Mammary epithelial cell (primary cell): ENCODE results near the gene ADCY9.

Source experiments
- EZH2 ChIP-seq: IDR thresholded peaks from 2 replicates; pipeline ENCODE4 v1.6.1; 2012; ENCODE audit warnings: low read length, inconsistent platforms, borderline replicate concordance
- TF ChIP-seq, protein P1 (sequence below), 2 donors: IDR thresholded peaks in 1 of 2; conservative IDR thresholded peaks in 1 of 2; 2 replicates each; pipeline ENCODE4 v1.5.1; 2011 to 2012; ENCODE audit warnings: inconsistent platforms in 2 of 2, low read length in 2 of 2, mild to moderate bottlenecking in 2 of 2, control low read depth in 1 of 2, low read depth in 1 of 2; ENCODE audit not compliant: insufficient read depth in 1 of 2; ENCODE audit errors: extremely low read depth in 1 of 2

GRCh38 chr16:4111748-4112696 lies 4.2 kb downstream of the ADCY9 start:
- TF ChIP-seq, protein P1, sequence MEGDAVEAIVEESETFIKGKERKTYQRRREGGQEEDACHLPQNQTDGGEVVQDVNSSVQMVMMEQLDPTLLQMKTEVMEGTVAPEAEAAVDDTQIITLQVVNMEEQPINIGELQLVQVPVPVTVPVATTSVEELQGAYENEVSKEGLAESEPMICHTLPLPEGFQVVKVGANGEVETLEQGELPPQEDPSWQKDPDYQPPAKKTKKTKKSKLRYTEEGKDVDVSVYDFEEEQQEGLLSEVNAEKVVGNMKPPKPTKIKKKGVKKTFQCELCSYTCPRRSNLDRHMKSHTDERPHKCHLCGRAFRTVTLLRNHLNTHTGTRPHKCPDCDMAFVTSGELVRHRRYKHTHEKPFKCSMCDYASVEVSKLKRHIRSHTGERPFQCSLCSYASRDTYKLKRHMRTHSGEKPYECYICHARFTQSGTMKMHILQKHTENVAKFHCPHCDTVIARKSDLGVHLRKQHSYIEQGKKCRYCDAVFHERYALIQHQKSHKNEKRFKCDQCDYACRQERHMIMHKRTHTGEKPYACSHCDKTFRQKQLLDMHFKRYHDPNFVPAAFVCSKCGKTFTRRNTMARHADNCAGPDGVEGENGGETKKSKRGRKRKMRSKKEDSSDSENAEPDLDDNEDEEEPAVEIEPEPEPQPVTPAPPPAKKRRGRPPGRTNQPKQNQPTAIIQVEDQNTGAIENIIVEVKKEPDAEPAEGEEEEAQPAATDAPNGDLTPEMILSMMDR (conservative IDR thresholded peaks at IDR 0.05 in 1 of 2, IDR thresholded peaks at IDR 0.05 in 1 of 2; ENCODE audit: extremely low read depth in 1 of 2, insufficient read depth in 1 of 2, low read depth in 1 of 2, low read length in 2 of 2) = no peak
- TF ChIP-seq EZH2 = no peak
